ENCODE measurements around the gene GUCY2D.

The GUCY2D gene

GRCh38 chr17:8067806-8068205 is 65.4 kb downstream of the GUCY2D start:
- Histone ChIP-seq H3K4me3 (replicated peaks; ENCODE audit: insufficient read depth, low read length) (no peak overlapping the region), H3K27me3 (ENCODE audit: insufficient read depth, poor library complexity, severe bottlenecking) (no peaks in the 10 kb centered on the region), H3K27ac (replicated peaks) (no peak overlapping the region)
- TF ChIP-seq POLR2AphosphoS5 (IDR thresholded peaks at IDR 0.05; ENCODE audit: low read depth) = no peak
- TF ChIP-seq CTCF (IDR thresholded peaks at IDR 0.05; ENCODE audit: insufficient read depth, low read length) = no peak
- no peak for TF ChIP-seq REST (IDR thresholded peaks at IDR 0.05; ENCODE audit: insufficient replicate concordance, low read depth)
- TF ChIP-seq SPI1 (IDR thresholded peaks at IDR 0.05; ENCODE audit: borderline replicate concordance, low read depth) = no peak
- no peak for TF ChIP-seq GABPA (IDR thresholded peaks at IDR 0.05; ENCODE audit: low read depth)
- DNase-seq (ENCODE audit: low read depth in 1 of 2, low spot score in 1 of 2) = no peak

- no peaks in the 10 kb centered on the region for H3K27me3 ChIP-seq (ENCODE audit: insufficient read depth, poor library complexity, severe bottlenecking)
- DNase-seq (ENCODE audit: low read depth in 1 of 2, low spot score in 1 of 2) = peak in 1 of 2 experiments; percentile 1
Observed at GRCh38 chr17:8068736-8069586, 66.5 kb downstream of the GUCY2D start.

GRCh38 chr17:8069587-8069860 is 67.1 kb downstream of the GUCY2D start:
- no peak overlapping the region for H3K27ac ChIP-seq (replicated peaks)
- no peak for DNase-seq (ENCODE audit: low read depth in 1 of 2, low spot score in 1 of 2)
- H3K27me3 ChIP-seq (ENCODE audit: insufficient read depth, poor library complexity, severe bottlenecking) = no peaks in the 10 kb centered on the region
- no peak overlapping the region for H3K4me3 ChIP-seq (replicated peaks; ENCODE audit: insufficient read depth, low read length)
- TF ChIP-seq REST (IDR thresholded peaks at IDR 0.05; ENCODE audit: insufficient replicate concordance, low read depth) (no peak), POLR2AphosphoS5 (IDR thresholded peaks at IDR 0.05; ENCODE audit: low read depth) (no peak), GABPA (IDR thresholded peaks at IDR 0.05; ENCODE audit: low read depth) (no peak), CTCF (IDR thresholded peaks at IDR 0.05; ENCODE audit: insufficient read depth, low read length) (no peak), SPI1 (IDR thresholded peaks at IDR 0.05; ENCODE audit: borderline replicate concordance, low read depth) (no peak)

More at GRCh38 chr17:8068736-8069586, 66.5 kb downstream of the GUCY2D start:
- TF ChIP-seq POLR2AphosphoS5 (IDR thresholded peaks at IDR 0.05; ENCODE audit: low read depth) = no peak
- H3K27ac ChIP-seq (replicated peaks) = no peak overlapping the region
- H3K4me3 ChIP-seq (replicated peaks; ENCODE audit: insufficient read depth, low read length) = no peak overlapping the region
